Stomach smooth muscle (tissue), 2 donors: ENCODE measurements around the gene UNC119B.
"Not testable (repeated sequence)": the region's sequence is repeated elsewhere in the genome, so short reads cannot be mapped to it uniquely, and the experiment has no call there.

Experiments used
- H3K27ac ChIP-seq: one replicate; pipeline ENCODE4 v1.7.0; 2013; ENCODE audit warnings: mild to moderate bottlenecking, low read length, inconsistent platforms
- H3K27me3 ChIP-seq, 2 donors: one replicate each; pipeline ENCODE4 v1.7.0; 2013; ENCODE audit warnings: low read length in 2 of 2; ENCODE audit not compliant: insufficient read depth in 2 of 2, control insufficient read depth in 1 of 2
- H3K36me3 ChIP-seq, 2 donors: one replicate each; pipeline ENCODE4 v1.7.0; 2013; ENCODE audit warnings: low read length in 2 of 2; ENCODE audit not compliant: control insufficient read depth in 2 of 2, insufficient read depth in 2 of 2
- H3K4me1 ChIP-seq: one replicate; pipeline ENCODE4 v1.7.0; 2013; ENCODE audit warnings: low read length; ENCODE audit not compliant: control insufficient read depth, insufficient read depth
- H3K4me3 ChIP-seq, 2 donors: one replicate each; pipeline ENCODE4 v1.7.0; 2013; ENCODE audit warnings: low read length in 2 of 2
- H3K9ac ChIP-seq, 2 donors: one replicate each; pipeline ENCODE4 v1.7.0; 2013; ENCODE audit warnings: low read length in 2 of 2, mild to moderate bottlenecking in 1 of 2
- H3K9me3 ChIP-seq, 2 donors: one replicate each; pipeline ENCODE4 v1.7.0; 2013; ENCODE audit warnings: low read length in 2 of 2; ENCODE audit not compliant: control insufficient read depth in 2 of 2
- donor health status: healthy.
- donor health status: Pancreatic carcinoma.

Gene UNC119B

GRCh38 chr12:120710031-120710804 lies at the start of gene UNC119B:
UNC119B (plus strand) TSS chr12:120710458; CDS start chr12:120710475, 17 bp downstream.
- Histone ChIP-seq H3K27ac (peak within 1 kb of the TSS; percentile 66), H3K9me3 (no peaks in the 10 kb centered on the region), H3K36me3 (peaks cover 0 to 11% of the 10 kb centered on the region in 2 donors), H3K4me3 (peak within 1 kb of the TSS; percentile 59 to 81), H3K27me3 (no peaks in the 10 kb centered on the region), H3K9ac (peak within 1 kb of the TSS; percentile 55 to 70), H3K4me1 (peaks cover 19% of the 10 kb centered on the region)

DNA sequence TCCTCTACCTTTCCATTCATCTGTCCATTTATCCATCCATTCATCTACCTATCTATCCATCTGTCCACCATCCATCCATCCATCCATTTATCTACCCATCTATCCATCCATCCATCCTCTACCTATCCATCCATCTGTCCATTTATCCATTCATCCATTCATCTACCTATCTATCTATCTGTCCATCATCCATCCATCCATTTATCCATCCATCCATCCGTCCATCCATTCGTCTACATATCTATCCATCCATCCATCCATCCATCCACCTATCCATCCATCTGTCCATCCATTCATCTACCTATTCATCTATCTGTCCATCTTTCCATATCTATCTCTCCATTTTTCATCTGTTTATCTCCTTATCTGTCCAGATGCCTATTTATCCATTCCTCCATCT lies 48.8 kb upstream of the UNC119B start:
- H3K36me3 ChIP-seq, result peaks cover 0 to 3% of the 10 kb centered on the region in 2 donors
- H3K9ac ChIP-seq, result no peak overlapping the region
- H3K4me3 ChIP-seq, result no peak overlapping the region
- no peaks in the 10 kb centered on the region for H3K4me1 ChIP-seq
- no peaks in the 10 kb centered on the region for H3K9me3 ChIP-seq
- no peaks in the 10 kb centered on the region for H3K27me3 ChIP-seq
- H3K27ac ChIP-seq, result no peak overlapping the region

DNA sequence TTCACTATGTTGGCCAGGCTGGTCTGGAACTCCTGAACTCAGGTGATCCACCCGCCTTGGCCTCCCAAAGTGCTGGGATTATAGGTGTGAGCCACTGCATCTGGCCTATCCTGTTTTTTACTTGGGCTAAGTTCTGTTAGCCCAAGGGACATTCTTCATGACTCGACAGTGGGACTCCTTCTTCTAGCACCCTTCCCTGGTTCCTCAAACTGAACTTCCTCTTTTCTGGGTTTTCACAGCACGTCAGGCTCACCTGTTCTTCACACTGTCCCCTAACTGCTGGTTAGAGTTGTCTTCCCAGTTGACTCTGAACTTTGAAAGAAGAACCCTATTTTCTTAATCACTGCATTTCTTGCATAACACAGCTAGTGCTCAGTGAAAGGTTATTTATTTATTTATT lies 47.4 kb upstream of the UNC119B start:
- Histone ChIP-seq H3K9ac (no peak overlapping the region), H3K27me3 (no peaks in the 10 kb centered on the region), H3K27ac (no peak overlapping the region), H3K9me3 (no peaks in the 10 kb centered on the region), H3K36me3 (peaks cover 0 to 3% of the 10 kb centered on the region in 2 donors), H3K4me3 (no peak overlapping the region), H3K4me1 (no peaks in the 10 kb centered on the region)

DNA sequence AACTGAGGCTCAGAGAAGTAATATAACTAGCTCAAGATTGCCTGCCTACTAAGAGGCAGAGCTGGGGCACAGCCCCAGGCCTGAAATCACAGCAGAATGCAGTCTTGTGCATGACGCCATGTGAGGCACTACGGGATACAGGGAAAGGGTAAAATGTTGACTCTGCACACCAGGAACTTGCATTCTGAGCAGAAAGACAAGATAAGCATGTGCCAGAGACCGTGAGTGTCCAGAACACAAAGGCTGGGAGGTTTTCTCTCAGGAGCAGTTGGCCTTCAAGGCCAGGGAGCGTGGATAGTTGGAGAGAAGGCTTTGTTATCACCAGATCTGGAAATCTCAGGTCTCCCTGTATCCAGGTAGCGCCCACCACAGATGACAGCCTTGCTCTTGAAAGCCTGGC lies 46.5 kb upstream of the UNC119B start:
- H3K4me1 ChIP-seq, result no peaks in the 10 kb centered on the region
- no peak overlapping the region for H3K4me3 ChIP-seq
- H3K9ac ChIP-seq, result no peak overlapping the region
- H3K27me3 ChIP-seq, result peaks cover 0 to 2% of the 10 kb centered on the region in 2 donors
- no peak overlapping the region for H3K27ac ChIP-seq
- no peaks in the 10 kb centered on the region for H3K9me3 ChIP-seq
- peaks cover 0 to 3% of the 10 kb centered on the region in 2 donors for H3K36me3 ChIP-seq

DNA sequence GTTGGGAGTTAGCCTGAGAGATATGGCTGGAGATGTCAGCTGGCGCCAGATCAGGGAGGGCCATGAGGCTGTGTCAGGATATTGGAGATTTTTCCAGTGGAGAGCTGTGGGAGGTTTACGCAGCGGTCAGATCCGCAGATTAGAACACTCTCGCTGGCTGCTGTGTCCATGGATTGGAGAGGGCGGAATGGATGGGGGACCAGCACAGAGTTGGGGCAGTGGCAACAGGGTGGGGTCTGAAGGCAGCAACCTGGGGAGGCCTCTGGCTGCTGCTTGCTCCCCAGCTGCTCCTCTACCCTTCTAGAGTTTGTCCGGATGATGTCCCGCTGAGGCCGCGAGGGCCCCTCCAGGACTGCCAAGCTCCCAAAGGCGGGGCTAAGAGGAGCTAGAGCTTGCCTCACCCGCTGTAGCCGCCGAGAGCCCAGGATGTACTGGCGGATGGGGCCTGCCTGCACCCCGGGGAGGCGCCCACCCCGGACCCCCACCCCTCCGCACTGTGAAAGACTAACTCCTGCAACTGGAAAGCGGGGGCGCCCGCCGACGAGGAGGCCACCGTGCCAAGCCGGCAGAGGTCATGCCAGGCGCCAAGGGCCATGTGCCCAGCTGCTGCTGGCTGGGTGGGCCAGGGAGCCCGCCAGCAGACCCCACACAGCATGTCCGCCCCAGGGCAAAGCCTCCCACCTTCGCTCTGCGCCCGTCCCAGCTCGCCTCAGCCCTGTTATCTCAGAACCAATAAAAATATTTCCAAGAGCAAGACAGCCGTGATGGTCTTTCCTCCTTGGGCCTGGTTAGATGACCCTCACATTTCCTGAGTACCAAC lies 43.5 kb upstream of the UNC119B start:
- Histone ChIP-seq H3K36me3 (no peaks in the 10 kb centered on the region), H3K27ac (no peak overlapping the region), H3K4me1 (no peaks in the 10 kb centered on the region), H3K9me3 (no peaks in the 10 kb centered on the region), H3K9ac (no peak overlapping the region), H3K27me3 (peaks cover 0 to 2% of the 10 kb centered on the region in 2 donors), H3K4me3 (no peak overlapping the region)

DNA sequence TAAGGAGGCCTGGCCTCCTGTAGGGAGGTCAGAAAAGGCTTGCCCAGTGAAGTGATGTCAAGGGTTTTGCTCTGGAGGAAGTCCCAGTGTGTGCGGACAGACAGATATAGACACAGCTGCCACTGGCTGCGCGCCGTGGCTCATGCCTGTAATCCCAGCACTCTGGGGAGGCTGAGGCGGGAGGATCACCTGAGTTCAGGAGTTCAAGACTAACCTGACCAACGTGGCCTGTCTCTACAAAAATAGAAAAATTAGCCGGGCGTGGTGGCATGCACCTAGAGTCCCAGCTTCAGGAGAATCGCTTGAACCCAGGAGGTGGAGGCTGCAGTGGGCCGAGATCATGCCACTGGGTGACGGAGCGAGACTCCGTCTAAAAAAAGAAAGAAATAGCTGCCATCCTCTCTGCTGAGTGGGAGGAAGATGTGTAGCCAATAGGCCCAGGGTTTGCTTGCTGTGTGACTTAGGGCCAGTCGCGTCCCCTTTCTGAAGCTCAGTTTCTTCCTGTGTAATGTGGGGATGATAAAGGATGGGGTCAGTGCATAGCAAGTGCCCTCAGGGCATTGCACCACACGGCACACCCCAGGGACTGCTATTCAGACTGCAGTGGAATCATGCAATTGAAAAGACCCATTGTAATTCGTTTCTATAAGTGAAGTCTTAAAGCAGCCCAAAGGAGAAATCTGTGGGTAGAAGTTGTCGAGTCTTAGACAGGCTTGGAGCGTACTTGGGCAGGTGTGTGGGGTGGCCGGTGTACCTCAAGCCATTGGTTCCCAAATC lies 42.0 kb upstream of the UNC119B start:
- no peak overlapping the region for H3K27ac ChIP-seq
- no peak overlapping the region for H3K9ac ChIP-seq
- H3K27me3 ChIP-seq, result peaks cover 0 to 2% of the 10 kb centered on the region in 2 donors
- no peak overlapping the region for H3K4me3 ChIP-seq
- H3K9me3 ChIP-seq, result no peaks in the 10 kb centered on the region
- H3K4me1 ChIP-seq, result no peaks in the 10 kb centered on the region
- H3K36me3 ChIP-seq, result no peaks in the 10 kb centered on the region

DNA sequence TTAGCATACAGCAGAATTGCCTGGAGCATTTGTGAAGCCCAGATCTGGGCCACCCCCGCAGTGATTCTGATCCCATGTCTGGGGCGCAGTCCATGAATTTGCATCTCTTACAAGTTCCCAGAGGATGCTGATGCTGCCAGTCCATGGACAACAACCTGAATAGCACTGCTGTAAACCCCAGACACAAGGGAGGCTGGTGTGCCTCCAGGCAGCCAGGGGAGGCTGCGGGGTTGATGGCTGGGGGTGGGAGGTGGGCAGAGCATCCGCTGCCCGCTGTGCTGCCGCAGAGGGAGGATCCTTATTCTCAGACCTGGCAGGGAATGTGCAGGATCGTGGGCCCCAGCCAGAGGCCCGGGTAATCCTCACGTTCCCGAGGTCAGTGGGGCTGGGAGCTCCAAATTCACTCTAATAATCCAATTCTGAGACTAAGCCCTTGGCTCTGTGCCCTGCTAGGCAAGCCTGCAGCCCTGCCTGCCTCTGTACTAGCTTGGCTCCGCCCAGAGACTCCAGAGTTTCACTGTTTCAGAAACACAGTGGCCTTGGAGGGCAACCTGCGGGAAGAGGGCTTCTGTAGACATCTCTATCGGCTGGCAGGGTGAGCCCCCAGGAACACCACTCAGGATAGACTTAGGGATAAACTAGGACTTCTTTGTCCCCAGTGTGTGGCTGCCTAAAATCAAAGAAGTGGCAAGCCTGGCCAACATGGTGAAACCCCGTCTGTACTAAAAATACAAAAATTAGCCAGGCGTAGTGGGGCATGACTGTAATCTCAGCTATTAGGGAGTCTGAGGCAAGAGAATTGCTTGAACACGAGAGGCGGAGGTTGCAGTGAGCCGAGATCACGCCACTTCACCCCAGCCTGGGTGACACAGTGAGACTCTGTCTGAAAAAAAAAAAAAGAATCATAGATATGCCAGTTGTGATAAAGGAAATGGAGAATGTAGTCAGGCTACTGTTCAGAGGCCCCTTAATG lies 41.1 kb upstream of the UNC119B start:
- no peak overlapping the region for H3K9ac ChIP-seq
- H3K9me3 ChIP-seq, result no peaks in the 10 kb centered on the region
- no peak overlapping the region for H3K27ac ChIP-seq
- H3K4me3 ChIP-seq, result no peak overlapping the region
- no peaks in the 10 kb centered on the region for H3K36me3 ChIP-seq
- no peaks in the 10 kb centered on the region for H3K4me1 ChIP-seq
- H3K27me3 ChIP-seq, result peaks cover 0 to 2% of the 10 kb centered on the region in 2 donors

DNA sequence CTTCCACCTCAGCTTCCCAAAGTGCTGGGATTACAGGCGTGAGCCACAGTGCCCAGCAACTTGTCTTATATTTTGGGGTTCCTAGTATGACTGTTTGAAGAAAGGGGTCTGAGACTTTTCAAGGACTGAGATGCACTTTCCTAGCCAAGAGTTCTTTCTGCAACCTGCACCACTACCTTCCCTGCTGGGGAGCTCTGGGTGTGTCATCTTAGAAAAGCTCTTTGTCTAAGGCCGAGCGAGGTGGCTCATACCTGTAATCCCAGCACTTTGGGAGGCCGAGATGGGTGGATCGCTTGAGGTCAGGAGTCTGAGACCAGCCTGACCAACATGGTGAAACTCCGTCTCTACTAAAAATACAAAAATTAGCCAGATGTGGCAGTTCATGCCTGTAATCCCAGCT lies 40.0 kb upstream of the UNC119B start:
- not testable (repeated sequence) for H3K27me3 ChIP-seq, H3K4me1 ChIP-seq, H3K27ac ChIP-seq, H3K36me3 ChIP-seq, H3K4me3 ChIP-seq, H3K9ac ChIP-seq, H3K9me3 ChIP-seq

DNA sequence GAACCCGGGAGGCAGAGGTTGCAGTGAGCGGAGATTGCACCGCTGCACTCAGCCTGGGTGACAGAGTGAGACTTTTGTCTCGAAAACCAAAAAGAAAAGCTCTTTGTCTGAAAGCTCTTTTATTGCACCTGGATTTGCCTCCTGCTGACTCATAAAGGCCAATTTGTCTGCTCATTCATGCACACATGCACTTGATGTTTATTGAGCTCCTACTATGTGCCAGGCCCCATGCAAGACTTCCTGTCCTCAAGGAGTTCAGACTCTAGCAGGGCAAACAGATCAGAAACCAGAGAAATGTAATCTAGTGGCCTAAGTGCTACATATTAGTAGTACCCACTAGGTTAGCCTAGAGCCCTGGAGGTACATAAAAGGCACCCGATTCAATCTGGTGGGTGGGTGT lies 39.6 kb upstream of the UNC119B start:
- H3K36me3 ChIP-seq, result no peaks in the 10 kb centered on the region
- peaks cover 0 to 2% of the 10 kb centered on the region in 2 donors for H3K27me3 ChIP-seq
- H3K27ac ChIP-seq, result no peak overlapping the region
- no peaks in the 10 kb centered on the region for H3K4me1 ChIP-seq
- H3K9ac ChIP-seq, result no peak overlapping the region
- no peaks in the 10 kb centered on the region for H3K9me3 ChIP-seq
- no peak overlapping the region for H3K4me3 ChIP-seq
